CD4-positive, alpha-beta T cell treated with Interleukin-17A for 1 hour (primary cell): Measurements from ENCODE around the gene IL33.

ENCODE experiments used
- DNase-seq: peaks from one replicate; pipeline ENCODE4 v3.0.0-alpha.2; 2020

Gene IL33

DNA sequence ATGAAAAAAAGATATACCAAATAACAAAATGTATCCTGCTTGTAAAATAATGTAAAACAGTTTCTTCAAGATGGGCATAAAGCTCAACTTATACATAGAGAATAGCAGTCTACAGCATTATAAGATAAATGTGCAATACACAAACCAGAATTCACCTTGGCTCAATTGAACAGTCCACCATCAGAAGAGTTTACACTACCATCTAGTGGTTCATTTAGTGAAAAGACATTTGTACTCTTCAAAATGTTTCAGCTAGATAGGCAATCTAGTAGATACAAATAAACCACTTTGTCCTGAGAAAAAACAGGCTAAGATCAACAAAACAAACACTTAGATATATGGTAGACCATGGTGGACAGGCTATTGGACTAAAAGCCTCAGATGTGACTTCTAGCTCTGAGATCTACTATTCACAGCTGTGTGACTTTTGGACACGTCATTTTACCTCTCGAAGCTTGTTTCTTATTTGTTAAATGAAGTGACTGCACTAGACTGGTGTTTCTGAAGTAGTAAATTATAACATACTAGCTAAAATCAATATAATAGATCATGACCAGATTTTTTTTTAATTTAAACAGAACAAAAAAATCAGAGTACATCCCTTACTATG, 90.5 kb downstream of the IL33 start:
- peak; percentile 20 for DNase-seq
